ENCODE measurements around the gene PLAC8. TPM values are rescaled to one million over a fixed set of nuclear protein-coding genes. Genes with fewer than 3 reads are reported as not detected.
"Not testable (repeated sequence)": the region's sequence is repeated elsewhere in the genome, so short reads cannot be mapped to it uniquely, and the experiment has no call there.

Gene PLAC8
- total RNA-seq, 1 donor from 2014 or later: 35.5 TPM

DNA sequence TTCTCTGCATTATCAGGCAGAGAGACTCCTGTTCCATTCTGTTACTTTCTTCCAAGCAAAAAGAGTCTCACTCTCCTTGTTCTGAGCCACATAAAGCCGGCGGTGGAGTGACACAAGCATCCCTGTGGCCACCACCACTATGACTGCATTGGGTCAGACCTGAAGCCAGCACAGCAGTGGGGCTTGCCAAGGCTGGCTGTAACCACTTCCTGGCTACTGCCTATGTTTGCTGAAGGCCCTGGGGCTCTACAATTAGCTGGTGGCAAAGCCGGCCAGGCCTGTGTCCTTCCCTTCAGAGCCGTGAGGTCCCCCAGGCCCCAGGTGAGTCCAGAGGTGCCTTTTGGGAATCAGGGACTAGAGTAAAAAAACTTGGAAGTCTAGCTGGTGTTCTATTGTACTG, 31.8 kb downstream of the PLAC8 start:
- H3K27ac Mint-ChIP-seq: no peak overlapping the region
- no peaks in the 10 kb centered on the region for H3K9me3 Mint-ChIP-seq
- H3K4me1 Mint-ChIP-seq (ENCODE audit: low read depth): peaks cover 49% of the 10 kb centered on the region
- intact Hi-C loops (cut with micrococcal nuclease): loop anchor here (2.0 kb wide), 1 partner anchor 14 kb away; no protein-coding TSS in a partner anchor
- no peak overlapping the region for H3K4me3 Mint-ChIP-seq
- no peaks in the 10 kb centered on the region for H3K27me3 Mint-ChIP-seq (ENCODE audit: insufficient read depth)
- no peak for DNase-seq (ENCODE audit: low spot score)
- H3K36me3 Mint-ChIP-seq (ENCODE audit: low read depth): peaks cover 11% of the 10 kb centered on the region

DNA sequence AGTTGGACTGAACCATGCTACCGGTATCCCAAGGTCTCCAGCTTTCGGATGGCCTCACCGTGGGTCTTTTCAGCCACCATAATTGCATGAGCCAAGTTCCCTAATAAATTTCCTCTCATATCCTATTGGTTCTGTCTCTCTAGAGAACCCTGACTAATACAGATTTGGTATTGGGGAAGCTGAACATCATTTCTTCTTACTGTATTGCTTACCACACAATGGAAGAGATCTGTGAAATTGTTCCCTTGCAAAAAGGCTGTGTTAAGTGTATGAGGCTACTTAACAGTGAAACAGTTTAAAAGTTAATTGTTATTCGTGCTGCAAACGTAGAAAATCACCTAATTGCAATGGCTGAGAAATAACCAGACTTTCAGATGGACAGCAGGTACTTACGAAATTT, 34.0 kb downstream of the PLAC8 start:
- intact Hi-C loops (cut with micrococcal nuclease): no loop called here
- no peak overlapping the region for H3K4me3 Mint-ChIP-seq
- H3K27ac Mint-ChIP-seq: no peak overlapping the region
- DNase-seq (ENCODE audit: low spot score): no peak
- H3K4me1 Mint-ChIP-seq (ENCODE audit: low read depth): peaks cover 40% of the 10 kb centered on the region
- no peaks in the 10 kb centered on the region for H3K9me3 Mint-ChIP-seq
- no peaks in the 10 kb centered on the region for H3K27me3 Mint-ChIP-seq (ENCODE audit: insufficient read depth)
- H3K36me3 Mint-ChIP-seq (ENCODE audit: low read depth): peaks cover 21% of the 10 kb centered on the region

DNA sequence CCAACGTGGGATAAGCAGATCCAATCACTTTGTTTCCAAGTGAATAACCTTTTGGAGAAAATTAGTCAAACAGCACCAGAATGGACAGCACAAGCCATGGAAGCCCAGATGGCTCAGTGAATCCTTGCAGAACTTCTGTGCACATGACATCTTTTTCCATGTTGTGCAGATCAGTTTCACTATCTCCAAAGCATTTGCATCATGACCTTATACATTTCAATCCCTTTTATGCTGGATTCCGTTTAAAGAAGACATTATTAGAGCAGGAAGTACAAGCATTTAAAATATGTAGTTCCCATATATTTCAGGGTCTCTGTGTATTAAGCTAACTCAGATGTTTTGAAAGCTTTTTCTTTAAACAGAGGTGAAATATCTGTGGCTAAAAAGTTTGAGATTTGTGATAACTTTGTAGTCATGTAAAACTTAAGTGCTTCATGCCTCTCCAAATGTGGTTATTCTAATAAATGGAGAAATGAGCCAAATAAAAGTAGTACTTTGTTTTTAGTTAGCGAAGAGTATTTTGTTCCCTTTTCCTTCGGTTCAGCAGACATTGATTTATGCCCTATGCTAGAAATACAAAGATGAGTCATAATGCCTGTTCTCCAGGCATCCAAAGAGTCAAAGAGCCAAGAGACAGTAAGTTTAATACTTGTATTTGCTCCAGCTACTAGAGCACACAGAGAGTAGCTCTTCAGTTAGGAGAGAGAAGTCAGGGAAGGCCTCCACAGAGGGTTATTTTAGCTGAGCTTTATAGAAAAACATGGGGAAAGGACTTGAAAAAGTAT, 39.0 kb downstream of the PLAC8 start:
- Mint-ChIP-seq H3K4me1 (ENCODE audit: low read depth) (peaks cover 29% of the 10 kb centered on the region), H3K36me3 (ENCODE audit: low read depth) (peaks cover 23% of the 10 kb centered on the region), H3K9me3 (no peaks in the 10 kb centered on the region), H3K27ac (no peak overlapping the region), H3K27me3 (ENCODE audit: insufficient read depth) (no peaks in the 10 kb centered on the region), H3K4me3 (no peak overlapping the region)
- DNase-seq (ENCODE audit: low spot score): no peak
- intact Hi-C loops (cut with micrococcal nuclease): loop anchor here (2.0 to 10.0 kb wide), 3 partner anchors 21 to 379 kb away; partner anchors contain the start of genes COPS4, HELQ and MRPS18C

DNA sequence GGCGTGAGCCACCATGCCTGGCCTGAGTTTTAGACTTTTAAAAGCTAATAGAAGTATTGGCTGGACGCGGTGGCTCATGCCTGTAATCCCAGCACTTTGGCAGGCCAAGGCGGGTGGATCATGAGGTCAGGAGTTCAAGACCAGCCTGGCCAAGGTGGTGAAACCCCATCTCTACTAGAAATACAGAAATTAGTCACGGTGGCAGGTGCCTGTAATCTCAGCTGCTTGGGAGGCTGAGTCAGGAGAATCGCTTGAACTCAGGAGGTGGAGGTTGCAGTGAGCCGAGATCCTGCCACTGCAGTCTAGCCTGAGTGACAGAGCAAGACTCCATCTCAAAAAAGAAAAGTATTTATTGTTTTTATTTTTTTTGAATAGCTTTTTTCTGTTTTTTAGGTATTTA, 39.7 kb downstream of the PLAC8 start:
- not testable (repeated sequence) for DNase-seq (ENCODE audit: low spot score); H3K27ac Mint-ChIP-seq; H3K9me3 Mint-ChIP-seq; H3K4me3 Mint-ChIP-seq; H3K27me3 Mint-ChIP-seq (ENCODE audit: insufficient read depth)
- H3K4me1 Mint-ChIP-seq (ENCODE audit: low read depth): peaks cover 29% of the 10 kb centered on the region
- intact Hi-C loops (cut with micrococcal nuclease): loop anchor here (1.0 to 10.0 kb wide), 15 partner anchors 22 to 380 kb away; partner anchors contain the start of genes COPS4, HELQ, MRPS18C and PLAC8
- peaks cover 30% of the 10 kb centered on the region for H3K36me3 Mint-ChIP-seq (ENCODE audit: low read depth)

DNA sequence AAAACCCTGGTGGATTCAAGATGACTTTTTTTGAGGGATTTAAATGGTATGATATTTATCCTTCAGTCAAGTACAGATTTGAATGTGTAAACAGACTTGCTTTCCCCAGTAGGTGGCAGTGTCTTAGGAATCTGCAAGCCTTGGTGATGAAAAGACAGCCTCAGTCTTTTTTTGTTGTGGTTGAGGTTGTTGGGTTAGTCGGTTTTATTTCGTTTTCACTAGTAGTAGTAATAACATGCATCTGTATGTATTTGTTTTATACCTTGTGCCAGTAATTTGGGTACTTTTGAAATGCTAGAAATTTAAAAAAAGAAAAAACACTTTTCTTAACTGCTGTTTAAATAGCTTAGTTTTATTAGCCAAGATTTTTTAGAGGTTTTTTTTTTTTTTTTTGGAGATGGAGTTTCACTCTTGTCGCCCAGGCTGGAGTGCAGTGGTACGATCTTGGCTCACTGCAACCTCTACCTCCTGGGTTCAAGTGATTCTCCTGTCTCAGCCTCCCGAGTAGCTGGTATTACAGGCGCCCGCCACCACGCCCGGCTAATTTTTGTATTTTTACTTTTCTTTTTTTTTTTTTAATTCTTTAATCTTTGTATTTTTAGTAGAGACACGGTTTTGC, 40.3 kb downstream of the PLAC8 start:
- H3K4me3 Mint-ChIP-seq: no peak overlapping the region
- peak overlapping the region; percentile 19 for H3K27ac Mint-ChIP-seq
- H3K4me1 Mint-ChIP-seq (ENCODE audit: low read depth): peaks cover 29% of the 10 kb centered on the region
- no peaks in the 10 kb centered on the region for H3K9me3 Mint-ChIP-seq
- DNase-seq (ENCODE audit: low spot score): peak; percentile 66
- peaks cover 32% of the 10 kb centered on the region for H3K36me3 Mint-ChIP-seq (ENCODE audit: low read depth)
- H3K27me3 Mint-ChIP-seq (ENCODE audit: insufficient read depth): no peaks in the 10 kb centered on the region
- intact Hi-C loops (cut with micrococcal nuclease): loop anchor here (1.0 to 10.0 kb wide), 15 partner anchors 23 to 381 kb away; partner anchors contain the start of genes COPS4, HELQ, MRPS18C and PLAC8

DNA sequence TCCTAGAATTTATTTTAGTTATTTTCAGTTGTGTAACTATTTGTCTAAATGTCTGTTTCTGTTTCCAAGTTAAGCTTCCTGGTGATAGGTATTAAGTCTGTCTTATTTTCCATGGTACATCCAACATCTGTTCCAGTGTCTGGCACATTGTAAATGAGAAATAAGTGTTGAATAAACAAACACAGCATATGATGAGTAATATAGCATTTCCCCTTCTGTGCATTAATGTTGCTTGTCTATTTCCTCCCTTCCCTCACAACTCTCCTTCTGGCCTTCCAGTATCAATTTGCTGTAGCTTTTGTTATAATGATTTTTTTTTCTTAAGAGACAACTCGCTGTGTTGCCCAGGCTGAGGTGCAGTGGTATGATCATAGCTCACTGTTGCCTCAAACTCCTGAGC, 43.4 kb downstream of the PLAC8 start:
- H3K27ac Mint-ChIP-seq: no peak overlapping the region
- intact Hi-C loops (cut with micrococcal nuclease): loop anchor here (10.0 kb wide), 1 partner anchor 384 kb away; the partner anchor contains the start of genes HELQ and MRPS18C
- DNase-seq (ENCODE audit: low spot score): no peak
- no peaks in the 10 kb centered on the region for H3K9me3 Mint-ChIP-seq
- H3K36me3 Mint-ChIP-seq (ENCODE audit: low read depth): peaks cover 36% of the 10 kb centered on the region
- no peaks in the 10 kb centered on the region for H3K27me3 Mint-ChIP-seq (ENCODE audit: insufficient read depth)
- no peak overlapping the region for H3K4me3 Mint-ChIP-seq
- H3K4me1 Mint-ChIP-seq (ENCODE audit: low read depth): peaks cover 23% of the 10 kb centered on the region

DNA sequence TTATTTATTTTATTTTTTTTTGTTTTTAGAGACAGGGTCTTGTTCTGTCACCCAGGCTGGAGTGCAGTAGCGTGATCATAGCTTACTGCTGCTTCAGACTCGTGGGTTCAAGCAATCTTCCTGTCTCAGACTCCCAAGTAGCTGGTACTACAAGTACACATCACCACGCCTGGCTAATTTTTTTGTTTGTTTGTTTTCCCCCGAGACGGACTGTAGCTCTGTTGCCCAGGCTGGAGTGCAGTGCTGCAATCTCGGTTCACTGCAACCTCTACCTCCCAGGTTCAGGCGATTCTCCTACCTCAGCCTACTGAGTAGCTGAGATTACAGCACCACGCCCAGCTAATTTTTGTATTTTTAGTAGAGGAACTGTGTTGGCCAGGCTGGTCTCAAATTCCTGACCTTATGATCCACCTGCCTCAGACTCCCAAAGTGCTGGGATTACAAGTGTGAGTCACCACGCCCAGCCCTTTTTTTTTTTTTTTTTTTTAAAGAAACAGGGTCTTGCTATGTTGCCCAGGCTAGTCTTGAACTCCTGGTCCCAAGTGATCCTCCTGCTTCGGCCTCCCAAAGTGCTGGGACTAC, 47.4 kb downstream of the PLAC8 start:
- Mint-ChIP-seq H3K4me3 (no peak overlapping the region), H3K9me3 (no peaks in the 10 kb centered on the region), H3K4me1 (ENCODE audit: low read depth) (peaks cover 9% of the 10 kb centered on the region), H3K27me3 (ENCODE audit: insufficient read depth) (no peaks in the 10 kb centered on the region), H3K36me3 (ENCODE audit: low read depth) (peaks cover 35% of the 10 kb centered on the region), H3K27ac (no peak overlapping the region)
- DNase-seq (ENCODE audit: low spot score): no peak
- intact Hi-C loops (cut with micrococcal nuclease): no loop called here

DNA sequence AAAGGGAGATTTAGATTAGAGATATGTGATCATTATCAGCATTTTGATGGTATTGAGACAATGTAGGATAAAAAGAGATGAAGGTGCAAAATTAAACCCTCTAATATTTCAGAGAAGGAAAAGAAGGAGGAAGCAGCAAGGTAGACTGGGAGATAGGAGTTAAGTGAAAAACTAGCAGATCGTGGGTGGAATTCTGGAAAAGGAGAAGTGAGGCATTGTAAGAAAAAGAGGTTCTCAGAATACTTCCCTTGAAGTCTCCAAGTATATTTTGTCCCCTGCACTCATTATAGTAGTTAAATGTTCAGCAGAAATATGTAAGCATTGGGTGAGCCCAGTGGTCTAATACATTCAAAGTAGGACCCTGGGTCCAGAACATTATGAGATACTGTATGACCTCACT, 49.3 kb downstream of the PLAC8 start:
- Mint-ChIP-seq H3K4me1 (ENCODE audit: low read depth) (no peaks in the 10 kb centered on the region), H3K36me3 (ENCODE audit: low read depth) (peaks cover 39% of the 10 kb centered on the region), H3K4me3 (no peak overlapping the region), H3K27me3 (ENCODE audit: insufficient read depth) (no peaks in the 10 kb centered on the region), H3K27ac (peak overlapping the region; percentile 27), H3K9me3 (no peaks in the 10 kb centered on the region)
- DNase-seq (ENCODE audit: low spot score): no peak
- intact Hi-C loops (cut with micrococcal nuclease): no loop called here

DNA sequence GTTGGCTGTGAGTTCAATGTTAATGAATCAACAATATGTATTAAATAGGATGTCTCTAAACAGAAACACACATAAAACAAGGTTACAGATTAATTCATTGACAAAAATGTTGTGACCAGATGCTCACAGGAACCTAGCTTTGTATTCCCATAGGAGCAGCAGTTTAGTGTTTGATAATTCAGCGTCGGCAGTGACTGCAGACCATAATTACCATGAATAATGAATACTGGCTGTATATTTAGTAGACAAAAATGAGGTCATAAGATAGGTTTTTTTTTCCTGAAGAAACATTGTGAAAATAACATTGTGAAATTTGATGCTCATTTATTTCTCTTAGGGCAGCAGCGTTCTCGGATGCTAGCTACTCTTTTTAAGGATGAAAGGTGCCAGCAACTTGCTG, 51.8 kb downstream of the PLAC8 start:
- H3K36me3 Mint-ChIP-seq (ENCODE audit: low read depth): peaks cover 25% of the 10 kb centered on the region

DNA sequence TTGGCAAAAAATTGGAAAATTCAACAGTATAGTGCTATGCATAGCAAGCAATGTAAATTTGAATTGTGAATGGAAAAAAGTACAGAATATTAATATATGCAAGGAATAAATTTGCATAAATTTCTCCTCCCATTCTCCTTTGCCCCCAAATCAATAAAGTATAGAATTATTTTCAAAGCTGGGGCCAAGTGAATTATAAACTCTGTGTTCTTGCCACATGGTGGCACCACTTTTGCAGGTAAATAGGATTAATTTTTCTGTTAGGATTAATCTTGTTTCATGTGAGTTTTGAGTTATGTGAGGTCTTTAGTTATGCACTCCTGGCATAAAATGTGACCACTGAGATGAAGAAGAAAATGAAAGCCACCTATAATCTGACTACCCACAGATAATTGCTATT, 59.6 kb downstream of the PLAC8 start:
- Mint-ChIP-seq H3K4me1 (ENCODE audit: low read depth) (no peaks in the 10 kb centered on the region), H3K9me3 (no peaks in the 10 kb centered on the region), H3K27ac (no peak overlapping the region), H3K36me3 (ENCODE audit: low read depth) (peaks cover 20% of the 10 kb centered on the region), H3K27me3 (ENCODE audit: insufficient read depth) (no peaks in the 10 kb centered on the region), H3K4me3 (no peak overlapping the region)
- intact Hi-C loops (cut with micrococcal nuclease): loop anchor here (1.0 kb wide), 2 partner anchors 205 to 227 kb away; no protein-coding TSS in a partner anchor
- DNase-seq (ENCODE audit: low spot score): no peak

More for the DNA sequence above, 51.8 kb downstream of the PLAC8 start:
- Mint-ChIP-seq H3K27ac (no peak overlapping the region), H3K4me3 (no peak overlapping the region), H3K9me3 (no peaks in the 10 kb centered on the region), H3K4me1 (ENCODE audit: low read depth) (no peaks in the 10 kb centered on the region), H3K27me3 (ENCODE audit: insufficient read depth) (no peaks in the 10 kb centered on the region)
- no peak for DNase-seq (ENCODE audit: low spot score)
- intact Hi-C loops (cut with micrococcal nuclease): no loop called here

DNA sequence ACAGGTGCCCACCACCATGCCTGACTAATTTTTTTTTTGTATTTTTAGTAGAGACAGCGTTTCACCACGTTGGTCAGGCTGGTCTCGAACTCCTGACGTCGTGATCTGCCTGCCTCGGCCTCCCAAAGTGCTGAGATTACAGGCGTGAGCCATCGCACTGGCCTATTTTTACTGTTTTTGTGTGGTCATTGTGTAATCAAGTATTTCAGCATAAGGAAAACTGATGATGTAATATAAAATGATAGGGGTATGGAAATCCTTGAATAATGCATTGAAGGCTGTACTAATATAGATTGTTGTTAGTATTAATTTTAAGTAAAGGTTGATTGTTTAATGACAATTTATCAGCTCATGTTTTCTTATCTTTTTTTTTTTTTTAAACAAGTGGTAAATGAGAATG, 65.7 kb downstream of the PLAC8 start:
- intact Hi-C loops (cut with micrococcal nuclease): not testable (repeated sequence)

DNA sequence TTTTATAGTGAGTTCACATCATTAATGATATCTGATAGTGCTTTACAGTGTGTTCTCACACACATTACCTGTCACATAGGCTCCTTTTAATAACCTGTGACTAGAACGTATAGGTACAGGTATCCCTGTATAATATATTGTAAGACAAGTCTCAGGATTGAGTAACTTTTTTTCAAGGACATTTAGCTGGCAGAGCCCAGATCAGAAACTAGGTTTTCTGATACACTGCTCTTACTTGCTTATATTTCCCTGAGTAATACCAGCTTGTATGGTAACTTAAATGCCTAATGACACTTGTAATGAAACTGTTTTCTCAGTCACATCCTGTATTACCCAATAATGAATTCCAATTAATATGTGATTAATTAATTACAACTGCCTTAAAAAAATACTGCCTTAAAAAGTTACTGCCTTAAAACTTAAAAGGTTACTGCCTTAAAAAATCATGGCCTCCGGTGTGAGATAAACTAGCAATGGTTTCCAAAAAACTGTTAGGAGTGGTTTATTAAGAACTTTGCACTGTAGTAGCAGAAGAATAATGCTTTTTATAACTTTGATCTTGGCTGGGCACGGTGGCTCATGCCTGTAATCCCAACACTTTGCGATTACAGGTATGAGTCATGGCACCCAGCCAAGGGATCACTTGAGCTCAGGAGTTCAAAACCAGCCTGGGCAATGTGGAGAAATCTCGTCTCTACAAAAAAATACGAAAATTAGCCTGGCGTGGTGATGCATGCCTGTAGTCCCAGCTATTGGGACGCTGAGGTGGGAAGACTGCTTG, 67.6 kb downstream of the PLAC8 start:
- no peak for DNase-seq (ENCODE audit: low spot score)
- intact Hi-C loops (cut with micrococcal nuclease): no loop called here
- Mint-ChIP-seq H3K27ac (no peak overlapping the region), H3K9me3 (no peaks in the 10 kb centered on the region), H3K4me1 (ENCODE audit: low read depth) (no peaks in the 10 kb centered on the region), H3K36me3 (ENCODE audit: low read depth) (peaks cover 19% of the 10 kb centered on the region), H3K4me3 (no peak overlapping the region), H3K27me3 (ENCODE audit: insufficient read depth) (no peaks in the 10 kb centered on the region)

More for the DNA sequence above, 65.7 kb downstream of the PLAC8 start:
- not testable (repeated sequence) for H3K27ac Mint-ChIP-seq; DNase-seq (ENCODE audit: low spot score); H3K9me3 Mint-ChIP-seq; H3K27me3 Mint-ChIP-seq (ENCODE audit: insufficient read depth); H3K4me3 Mint-ChIP-seq; H3K4me1 Mint-ChIP-seq (ENCODE audit: low read depth)
- H3K36me3 Mint-ChIP-seq (ENCODE audit: low read depth): peaks cover 20% of the 10 kb centered on the region

Data from activated T-helper 1 cell treated with anti-CD3 and anti-CD28 coated beads, Interleukin-12 subunit alpha, Interleukin-12 subunit beta, Interleukin-2, Interleukin-4 antibody, amounts not matched to agents 30 ng/mL and 10 ng/mL and 1 ng/mL, durations not matched to agents 14 hours and 24 hours and 36 hours (primary cell).